Upper lobe of left lung (tissue), 4 donors: ENCODE measurements around the gene DNAJC5G.

Experiments
- POLR2AphosphoS5 ChIP-seq, 2 donors: sonication (generic); formaldehyde crosslinking; IDR thresholded peaks; one replicate each; pipeline ENCODE4 v1.5.1; 2017; ENCODE audit warnings: antibody characterized with exemption in 2 of 2
- TF ChIP-seq, protein P1 (sequence below), 6 experiments: fragments of 450-650 bp in 4 of 6; fragments of 200-600 bp in 2 of 6; sonication (generic) in 2 of 6; IDR thresholded peaks; one replicate each; pipeline ENCODE4 v1.5.1; 2016 to 2019; ENCODE audit warnings: antibody characterized with exemption in 6 of 6

DNA sequence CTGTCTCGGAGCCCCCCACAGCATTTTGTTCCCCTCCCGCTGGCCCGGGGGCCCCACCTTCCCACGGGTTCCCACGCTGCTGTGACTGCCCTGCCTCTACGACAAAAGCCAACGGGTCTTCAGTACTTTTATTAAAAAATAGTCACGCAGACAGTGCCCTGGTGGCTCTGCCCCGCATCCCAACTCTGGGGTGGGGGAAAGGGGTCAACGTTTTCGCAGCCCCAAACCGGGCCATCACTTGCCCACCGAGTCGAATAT lies 32.0 kb downstream of the DNAJC5G start:
- TF ChIP-seq, protein P1, sequence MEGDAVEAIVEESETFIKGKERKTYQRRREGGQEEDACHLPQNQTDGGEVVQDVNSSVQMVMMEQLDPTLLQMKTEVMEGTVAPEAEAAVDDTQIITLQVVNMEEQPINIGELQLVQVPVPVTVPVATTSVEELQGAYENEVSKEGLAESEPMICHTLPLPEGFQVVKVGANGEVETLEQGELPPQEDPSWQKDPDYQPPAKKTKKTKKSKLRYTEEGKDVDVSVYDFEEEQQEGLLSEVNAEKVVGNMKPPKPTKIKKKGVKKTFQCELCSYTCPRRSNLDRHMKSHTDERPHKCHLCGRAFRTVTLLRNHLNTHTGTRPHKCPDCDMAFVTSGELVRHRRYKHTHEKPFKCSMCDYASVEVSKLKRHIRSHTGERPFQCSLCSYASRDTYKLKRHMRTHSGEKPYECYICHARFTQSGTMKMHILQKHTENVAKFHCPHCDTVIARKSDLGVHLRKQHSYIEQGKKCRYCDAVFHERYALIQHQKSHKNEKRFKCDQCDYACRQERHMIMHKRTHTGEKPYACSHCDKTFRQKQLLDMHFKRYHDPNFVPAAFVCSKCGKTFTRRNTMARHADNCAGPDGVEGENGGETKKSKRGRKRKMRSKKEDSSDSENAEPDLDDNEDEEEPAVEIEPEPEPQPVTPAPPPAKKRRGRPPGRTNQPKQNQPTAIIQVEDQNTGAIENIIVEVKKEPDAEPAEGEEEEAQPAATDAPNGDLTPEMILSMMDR (IDR thresholded peaks at IDR 0.05) = no peak
- TF ChIP-seq POLR2AphosphoS5 (IDR thresholded peaks at IDR 0.05) = no peak
